Urothelium cell line (cell line): Measurements from ENCODE around the gene CNPY1.

Source experiments
- DNase-seq: peaks from one replicate; pipeline ENCODE4 v3.0.0; 2011; ENCODE audit warnings: low spot score, mixed read lengths
- FAIRE-seq: peaks from 2 replicates; lab custom pipeline; 2011; peaks lifted over from hg19 to GRCh38; lab: Jason Lieb, UNC

The CNPY1 gene

GRCh38 chr7:155469311-155470185 is 76.8 kb downstream of the CNPY1 start:
- FAIRE-seq (no peak), DNase-seq (no peak)

GRCh38 chr7:155468785-155469148 is 77.6 kb downstream of the CNPY1 start:
- FAIRE-seq (no peak), DNase-seq (no peak)

- no peak for FAIRE-seq
- no peak for DNase-seq
Observed at GRCh38 chr7:155467846-155468784, 78.2 kb downstream of the CNPY1 start.

GRCh38 chr7:155466814-155467733 is 79.3 kb downstream of the CNPY1 start:
- no peak for DNase-seq
- FAIRE-seq = no peak

GRCh38 chr7:155466142-155466813 is 80.1 kb downstream of the CNPY1 start:
- FAIRE-seq (no peak), DNase-seq (no peak)

GRCh38 chr7:155465761-155466141 is 80.6 kb downstream of the CNPY1 start:
- DNase-seq = no peak

GRCh38 chr7:155464948-155465739 is 81.2 kb downstream of the CNPY1 start:
- DNase-seq = no peak

More at GRCh38 chr7:155465761-155466141, 80.6 kb downstream of the CNPY1 start:
- FAIRE-seq = no peak

GRCh38 chr7:155464183-155464582 is 82.2 kb downstream of the CNPY1 start:
- DNase-seq (no peak), FAIRE-seq (no peak)

More at GRCh38 chr7:155464948-155465739, 81.2 kb downstream of the CNPY1 start:
- FAIRE-seq = no peak

GRCh38 chr7:155463114-155463811 is 83.1 kb downstream of the CNPY1 start:
- FAIRE-seq (no peak), DNase-seq (no peak)

GRCh38 chr7:155462163-155462735 is 84.1 kb downstream of the CNPY1 start:
- FAIRE-seq (no peak), DNase-seq (no peak)

- no peak for FAIRE-seq
- DNase-seq = no peak
Observed at GRCh38 chr7:155461631-155462030, 84.7 kb downstream of the CNPY1 start.

- FAIRE-seq = no peak
- DNase-seq = no peak
Observed at GRCh38 chr7:155460926-155461613, 85.3 kb downstream of the CNPY1 start.

GRCh38 chr7:155459700-155460461 is 86.5 kb downstream of the CNPY1 start:
- FAIRE-seq = no peak
- no peak for DNase-seq

GRCh38 chr7:155458878-155459699 is 87.3 kb downstream of the CNPY1 start:
- FAIRE-seq = no peak
- no peak for DNase-seq

- FAIRE-seq (no peak), DNase-seq (no peak)
Observed at GRCh38 chr7:155458111-155458877, 88.1 kb downstream of the CNPY1 start, which contains the start of gene EN2. Gene EN2 (plus strand): TSS chr7:155458129. CDS start chr7:155458378, 249 bp downstream.
